Ascending aorta (tissue), 2 donors: Measurements from ENCODE around the gene RTKN. TPM values are rescaled to one million over a fixed set of nuclear protein-coding genes. Genes with fewer than 3 reads are reported as not detected.

ENCODE experiments used
- DNase-seq, 2 donors: peaks; one replicate each; pipeline ENCODE4 v3.0.0-alpha.2; 2019; ENCODE audit warnings: low spot score in 2 of 2
- H3K27ac ChIP-seq, 2 donors: fragments of 200-600 bp; sonication (generic); one replicate each; pipeline ENCODE4 v1.5.1; 2016 to 2017; ENCODE audit warnings: mild to moderate bottlenecking in 1 of 2
- H3K27me3 ChIP-seq: fragments of 200-600 bp; sonication (generic); one replicate; pipeline ENCODE4 v1.5.1; 2017
- H3K36me3 ChIP-seq, 2 donors: fragments of 200-600 bp; sonication (generic); one replicate each; pipeline ENCODE4 v1.5.1; 2016
- H3K4me1 ChIP-seq, 2 donors: fragments of 200-600 bp; sonication (generic); one replicate each; pipeline ENCODE4 v1.5.1; 2016 to 2017; ENCODE audit warnings: mild to moderate bottlenecking in 1 of 2
- H3K4me3 ChIP-seq, 2 donors: fragments of 200-600 bp; sonication (generic); one replicate each; pipeline ENCODE4 v1.5.1; 2016 to 2017; ENCODE audit warnings: mild to moderate bottlenecking in 1 of 2
- H3K9me3 ChIP-seq, 2 donors: fragments of 200-600 bp; sonication (generic); one replicate each; pipeline ENCODE4 v1.5.1; 2016
- CTCF ChIP-seq, 3 experiments: fragments of 200-600 bp in 2 of 3; fragments of 450-650 bp in 1 of 3; sonication (generic) in 2 of 3; IDR thresholded peaks; one replicate each; pipeline ENCODE4 v1.5.1; 2016 to 2019; ENCODE audit warnings: antibody characterized with exemption in 3 of 3, mild to moderate bottlenecking in 1 of 3, moderate library complexity in 1 of 3
- intact Hi-C: fragments of 100-400 bp; cut with DNase I; formaldehyde crosslinking; loops from one replicate; pipeline ENCODE4 v1.15.1; 2023
- total RNA-seq: library from RNA; depleted of rRNA; stranded (reverse); fragments of >200 nt; gene quantifications from one replicate; pipeline ENCODE4 v1.1.0, GENCODE V29; 2016

Gene RTKN
- total RNA-seq, 1 donor from 2014 or later: 9.5 TPM

GRCh38 chr2:74427551-74427950 is 14.2 kb downstream of the RTKN start:
- no peaks in the 10 kb centered on the region for H3K4me1 ChIP-seq
- no peak overlapping the region for H3K27ac ChIP-seq
- DNase-seq: no peak
- TF ChIP-seq CTCF (IDR thresholded peaks at IDR 0.05): no peak
- H3K4me3 ChIP-seq: no peak overlapping the region
- no peaks in the 10 kb centered on the region for H3K9me3 ChIP-seq
- intact Hi-C loops: no loop called here
- no peaks in the 10 kb centered on the region for H3K27me3 ChIP-seq
- peaks cover 45 to 50% of the 10 kb centered on the region in 2 donors for H3K36me3 ChIP-seq

GRCh38 chr2:74426181-74426758 is 15.5 kb downstream of the RTKN start:
- Histone ChIP-seq H3K9me3 (no peaks in the 10 kb centered on the region), H3K4me1 (peaks cover 0 to 3% of the 10 kb centered on the region in 2 donors), H3K27me3 (no peaks in the 10 kb centered on the region), H3K36me3 (peaks cover 33 to 37% of the 10 kb centered on the region in 2 donors), H3K27ac (no peak overlapping the region), H3K4me3 (no peak overlapping the region)
- DNase-seq: no peak
- TF ChIP-seq CTCF (IDR thresholded peaks at IDR 0.05): no peak
- intact Hi-C loops: no loop called here

- intact Hi-C loops: no loop called here
- H3K27me3 ChIP-seq: no peaks in the 10 kb centered on the region
- peaks cover 0 to 3% of the 10 kb centered on the region in 2 donors for H3K4me1 ChIP-seq
- no peak overlapping the region for H3K4me3 ChIP-seq
- no peak for DNase-seq
- no peaks in the 10 kb centered on the region for H3K9me3 ChIP-seq
- H3K36me3 ChIP-seq: peaks cover 27 to 37% of the 10 kb centered on the region in 2 donors
- H3K27ac ChIP-seq: no peak overlapping the region
- no peak for TF ChIP-seq CTCF (IDR thresholded peaks at IDR 0.05)
Measured at GRCh38 chr2:74425523-74425922, 16.2 kb downstream of the RTKN start.

GRCh38 chr2:74424995-74425406 is 16.7 kb downstream of the RTKN start:
- Histone ChIP-seq H3K27me3 (no peaks in the 10 kb centered on the region), H3K36me3 (peaks cover 22 to 34% of the 10 kb centered on the region in 2 donors), H3K4me1 (peaks cover 0 to 3% of the 10 kb centered on the region in 2 donors), H3K9me3 (no peaks in the 10 kb centered on the region), H3K27ac (no peak overlapping the region), H3K4me3 (no peak overlapping the region)
- no peak for DNase-seq
- intact Hi-C loops: no loop called here
- TF ChIP-seq CTCF (IDR thresholded peaks at IDR 0.05): no peak

GRCh38 chr2:74424139-74424992 is 17.4 kb downstream of the RTKN start:
- H3K4me1 ChIP-seq: peaks cover 0 to 3% of the 10 kb centered on the region in 2 donors
- DNase-seq: no peak
- no peaks in the 10 kb centered on the region for H3K9me3 ChIP-seq
- intact Hi-C loops: no loop called here
- TF ChIP-seq CTCF (IDR thresholded peaks at IDR 0.05): no peak
- peaks cover 16 to 27% of the 10 kb centered on the region in 2 donors for H3K36me3 ChIP-seq
- H3K27me3 ChIP-seq: no peaks in the 10 kb centered on the region
- no peak overlapping the region for H3K27ac ChIP-seq
- no peak overlapping the region for H3K4me3 ChIP-seq
